Gastrocnemius medialis (tissue), 4 donors: ENCODE data around the gene ZNF516.

Experiments used
- POLR2A ChIP-seq, 2 donors: fragments of 450-650 bp; IDR thresholded peaks; one replicate each; pipeline ENCODE4 v1.6.1; 2017; ENCODE audit warnings: antibody characterized with exemption in 2 of 2, mild to moderate bottlenecking in 2 of 2, moderate library complexity in 2 of 2
- TF ChIP-seq, protein P1 (sequence below), 5 experiments: fragments of 450-650 bp in 3 of 5; fragments of 200-600 bp in 2 of 5; sonication (generic) in 2 of 5; IDR thresholded peaks in 4 of 5; conservative IDR thresholded peaks in 1 of 5; 1 replicate in 4 of 5; 2 replicates in 1 of 5; pipeline ENCODE4 v1.5.1; 2016 to 2019; ENCODE audit warnings: antibody characterized with exemption in 5 of 5, mild to moderate bottlenecking in 3 of 5, moderate library complexity in 3 of 5

DNA sequence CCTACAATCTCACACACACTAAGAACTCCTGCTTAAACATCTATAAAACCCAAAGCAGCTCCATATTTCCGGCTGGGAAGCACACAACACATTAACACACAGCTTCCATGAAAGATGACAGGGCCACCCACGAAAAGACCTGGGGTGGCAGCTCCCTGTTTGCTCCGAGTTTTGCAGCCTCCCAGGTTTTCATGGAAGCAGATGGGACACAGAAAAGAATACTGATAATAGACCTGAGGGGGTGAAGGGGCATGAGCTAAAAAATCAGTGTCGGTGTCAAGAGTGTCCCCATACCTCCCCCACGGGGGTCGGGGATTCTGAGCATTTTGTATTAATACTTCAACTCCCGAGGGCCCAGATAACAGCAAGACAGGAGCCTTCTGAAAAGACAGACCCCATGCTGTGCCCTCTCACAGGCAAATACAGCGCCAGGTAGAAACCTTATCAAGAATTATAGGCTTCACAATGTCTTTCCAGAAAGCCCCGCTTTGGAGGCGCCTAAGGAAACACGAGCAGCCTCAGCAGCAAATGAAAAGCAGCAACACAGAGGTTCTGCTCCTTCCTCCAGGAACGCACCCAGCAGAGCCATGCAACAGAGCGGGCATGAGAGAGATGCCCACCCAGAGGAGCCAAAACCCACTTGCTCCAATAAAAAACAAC is 50.5 kb downstream of the ZNF516 start:
- TF ChIP-seq, protein P1, sequence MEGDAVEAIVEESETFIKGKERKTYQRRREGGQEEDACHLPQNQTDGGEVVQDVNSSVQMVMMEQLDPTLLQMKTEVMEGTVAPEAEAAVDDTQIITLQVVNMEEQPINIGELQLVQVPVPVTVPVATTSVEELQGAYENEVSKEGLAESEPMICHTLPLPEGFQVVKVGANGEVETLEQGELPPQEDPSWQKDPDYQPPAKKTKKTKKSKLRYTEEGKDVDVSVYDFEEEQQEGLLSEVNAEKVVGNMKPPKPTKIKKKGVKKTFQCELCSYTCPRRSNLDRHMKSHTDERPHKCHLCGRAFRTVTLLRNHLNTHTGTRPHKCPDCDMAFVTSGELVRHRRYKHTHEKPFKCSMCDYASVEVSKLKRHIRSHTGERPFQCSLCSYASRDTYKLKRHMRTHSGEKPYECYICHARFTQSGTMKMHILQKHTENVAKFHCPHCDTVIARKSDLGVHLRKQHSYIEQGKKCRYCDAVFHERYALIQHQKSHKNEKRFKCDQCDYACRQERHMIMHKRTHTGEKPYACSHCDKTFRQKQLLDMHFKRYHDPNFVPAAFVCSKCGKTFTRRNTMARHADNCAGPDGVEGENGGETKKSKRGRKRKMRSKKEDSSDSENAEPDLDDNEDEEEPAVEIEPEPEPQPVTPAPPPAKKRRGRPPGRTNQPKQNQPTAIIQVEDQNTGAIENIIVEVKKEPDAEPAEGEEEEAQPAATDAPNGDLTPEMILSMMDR (IDR thresholded peaks at IDR 0.05 in 4 of 5, conservative IDR thresholded peaks at IDR 0.05 in 1 of 5), result no peak
- TF ChIP-seq POLR2A (IDR thresholded peaks at IDR 0.05), result no peak
